NB4 (cell line): ENCODE measurements around the gene REXO1.
A peak's percentile ranks its signal among the peaks of the same experiment; 100 is the strongest.

ENCODE experiments used
- DNase-seq: peaks from one replicate; pipeline ENCODE4 v3.0.0; 2010; ENCODE audit warnings: low read depth
- H3K4me3 ChIP-seq: one replicate; pipeline ENCODE4 v1.5.1; 2011; ENCODE audit warnings: mild to moderate bottlenecking, low read depth, low read length, moderate library complexity
- CTCF ChIP-seq: IDR thresholded peaks from one replicate; pipeline ENCODE4 v1.5.1; 2012; ENCODE audit warnings: low read depth, low read length
- MAX ChIP-seq: IDR thresholded peaks from 2 replicates; pipeline ENCODE4 v1.6.1; 2011; ENCODE audit warnings: low read depth, low read length
- MYC ChIP-seq: IDR thresholded peaks from 2 replicates; pipeline ENCODE4 v1.6.1; 2011; ENCODE audit warnings: low read depth, low read length
- POLR2A ChIP-seq: IDR thresholded peaks from 2 replicates; pipeline ENCODE4 v1.6.1; 2011; ENCODE audit warnings: mild to moderate bottlenecking; ENCODE audit not compliant: insufficient read length; ENCODE audit errors: extremely low read depth

Gene REXO1

GRCh38 chr19:1851654-1852580, 3.6 kb upstream of the REXO1 start:
- no peak for DNase-seq
- no peak overlapping the region for H3K4me3 ChIP-seq
- TF ChIP-seq POLR2A = no peak
- TF ChIP-seq MYC = no peak
- no peak for TF ChIP-seq CTCF
- TF ChIP-seq MAX = no peak

GRCh38 chr19:1850809-1851653, 2.7 kb upstream of the REXO1 start:
- TF ChIP-seq MAX (no peak), MYC (no peak), POLR2A (no peak), CTCF (no peak)
- no peak overlapping the region for H3K4me3 ChIP-seq
- DNase-seq = no peak

- TF ChIP-seq MAX (no peak), MYC (no peak), CTCF (no peak), POLR2A (no peak)
- no peak overlapping the region for H3K4me3 ChIP-seq
- no peak for DNase-seq
Measured at GRCh38 chr19:1849886-1850398, 1.7 kb upstream of the REXO1 start.

GRCh38 chr19:1849132-1849474, 820 bp upstream of the REXO1 start:
- peak overlapping the region; percentile 39 for H3K4me3 ChIP-seq
- DNase-seq = no peak
- TF ChIP-seq CTCF = no peak
- TF ChIP-seq POLR2A = no peak
- no peak for TF ChIP-seq MYC
- no peak for TF ChIP-seq MAX

GRCh38 chr19:1847684-1848398, 442 bp downstream of the REXO1 start:
- peak overlapping the region; percentile 89 for H3K4me3 ChIP-seq
- TF ChIP-seq MYC (no peak), MAX (peak; percentile 20; the same call in 1 of the 2 replicates)
- peak; percentile 56 for DNase-seq
